T-helper 1 cell treated with Interleukin-12 subunit alpha and Interleukin-12 subunit beta and Interleukin-4 antibody, amounts not matched to agents 30 ng/mL and 1 ng/mL, for 36 hours (primary cell): ENCODE results near the gene HAGH. TPM values are rescaled to one million over a fixed set of nuclear protein-coding genes. Genes with fewer than 3 reads are reported as not detected.

Source experiments
- intact Hi-C: fragments of 100-400 bp; cut with micrococcal nuclease; formaldehyde crosslinking; loops from one replicate; pipeline ENCODE4 v1.15.1; 2024
- total RNA-seq: library from RNA; stranded (reverse); gene quantifications from 2 replicates; pipeline ENCODE4 v1.2.3, GENCODE V29; 2022

The HAGH gene
- total RNA-seq, 1 donor from 2014 or later, result 50.5 TPM

GRCh38 chr16:1766231-1766630 is 60.4 kb downstream of the HAGH start:
- intact Hi-C loops, result no loop called here

- intact Hi-C loops, result no loop called here
These were observed 60.8 kb downstream of the HAGH start for GRCh38 chr16:1765826-1766225.

- intact Hi-C loops, result no loop called here
These were observed 61.7 kb downstream of the HAGH start for GRCh38 chr16:1764971-1765370.

- intact Hi-C loops, result no loop called here
These were observed 62.8 kb downstream of the HAGH start for GRCh38 chr16:1763521-1764511.

- intact Hi-C loops, result no loop called here
These were observed 63.6 kb downstream of the HAGH start for GRCh38 chr16:1762879-1763520.

GRCh38 chr16:1762196-1762878 is 64.3 kb downstream of the HAGH start:
- intact Hi-C loops, result no loop called here

GRCh38 chr16:1761751-1762150 is 64.9 kb downstream of the HAGH start:
- intact Hi-C loops, result no loop called here

GRCh38 chr16:1760911-1761310 is 65.7 kb downstream of the HAGH start:
- intact Hi-C loops, result no loop called here

GRCh38 chr16:1759511-1759910 is 67.1 kb downstream of the HAGH start:
- intact Hi-C loops, result no loop called here

GRCh38 chr16:1758923-1759322 is 67.7 kb downstream of the HAGH start:
- intact Hi-C loops, result no loop called here

- intact Hi-C loops, result no loop called here
These were observed 68.7 kb downstream of the HAGH start for GRCh38 chr16:1757714-1758461.

Other genes with a start within 250 kb of the HAGH start
- gene IFT140, start 214.8 kb downstream of the HAGH start, total RNA-seq, result 6.7 and 8.7 TPM in 2 replicates
- 36.9 and 37.8 TPM in 2 replicates for gene CRAMP1, start 214.5 kb downstream of the HAGH start, total RNA-seq
- 66.8 and 68.8 TPM in 2 replicates for gene JPT2, start 148.5 kb downstream of the HAGH start, total RNA-seq
- 122 and 123 TPM in 2 replicates for gene MAPK8IP3, start 120.6 kb downstream of the HAGH start, total RNA-seq
- 52.0 and 56.9 TPM in 2 replicates for gene NME3, start 55.3 kb downstream of the HAGH start, total RNA-seq
- gene EME2, start 54.0 kb downstream of the HAGH start, total RNA-seq, result 39.9 and 44.4 TPM in 2 replicates
- 112 and 118 TPM in 2 replicates for gene MRPS34, start 53.7 kb downstream of the HAGH start, total RNA-seq
- 37.3 TPM in 2 replicates for gene SPSB3, start 44.3 kb downstream of the HAGH start, total RNA-seq
- gene NUBP2, start 43.9 kb downstream of the HAGH start, total RNA-seq, result 52.9 and 53.7 TPM in 2 replicates
- gene IGFALS, start 33.1 kb downstream of the HAGH start, total RNA-seq, result 0.22 TPM in 2 replicates
- gene FAHD1, start 381 bp upstream of the HAGH start, total RNA-seq, result 10.1 and 12.4 TPM in 2 replicates
- not detected in 2 replicates for gene MEIOB, start 45.3 kb upstream of the HAGH start, total RNA-seq
- not detected in 2 replicates for gene HS3ST6, start 91.6 kb upstream of the HAGH start, total RNA-seq
- 24.4 and 26.6 TPM in 2 replicates for gene MSRB1, start 116.4 kb upstream of the HAGH start, total RNA-seq
- not detected in 2 replicates for gene RPL3L, start 127.9 kb upstream of the HAGH start, total RNA-seq
- gene NDUFB10, start 132.7 kb upstream of the HAGH start, total RNA-seq, result 118 and 120 TPM in 2 replicates
- 2,266 and 2,280 TPM in 2 replicates for gene RPS2, start 138.0 kb upstream of the HAGH start, total RNA-seq
- 0.27 TPM in 1 of 2 replicates, not detected in the other for gene RNF151, start 140.0 kb upstream of the HAGH start, total RNA-seq
- gene TBL3, start 145.2 kb upstream of the HAGH start, total RNA-seq, result 36.2 and 39.6 TPM in 2 replicates
- gene NOXO1, start 154.6 kb upstream of the HAGH start, total RNA-seq, result 0.37 and 0.61 TPM in 2 replicates
- gene GFER, start 157.4 kb upstream of the HAGH start, total RNA-seq, result 26.4 and 32.7 TPM in 2 replicates
- gene SYNGR3, start 163.1 kb upstream of the HAGH start, total RNA-seq, result 20.8 and 23.2 TPM in 2 replicates
- 71.1 and 73.9 TPM in 2 replicates for gene ZNF598, start 183.0 kb upstream of the HAGH start, total RNA-seq
- gene NPW, start 193.0 kb upstream of the HAGH start, total RNA-seq, result 0.37 and 1.1 TPM in 2 replicates
- gene NHERF2, start 200.1 kb upstream of the HAGH start, total RNA-seq, result 1.9 and 2.4 TPM in 2 replicates
- 24.2 and 31.1 TPM in 2 replicates for gene NTHL1, start 221.0 kb upstream of the HAGH start, total RNA-seq
- gene TSC2, start 221.2 kb upstream of the HAGH start, total RNA-seq, result 130 and 131 TPM in 2 replicates